HG02678 (cell line): ENCODE data around the gene ABCA1.
"Not testable (repeated sequence)": the region's sequence is repeated elsewhere in the genome, so short reads cannot be mapped to it uniquely, and the experiment has no call there.

Experiments used
- ATAC-seq: cut with Tn5 transposase; IDR thresholded peaks from one replicate; pipeline ENCODE4 v1.9.1; 2021; ENCODE audit warnings: mild to moderate bottlenecking, moderate library complexity; ENCODE audit not compliant: unreplicated experiment

The ABCA1 gene, protein sequence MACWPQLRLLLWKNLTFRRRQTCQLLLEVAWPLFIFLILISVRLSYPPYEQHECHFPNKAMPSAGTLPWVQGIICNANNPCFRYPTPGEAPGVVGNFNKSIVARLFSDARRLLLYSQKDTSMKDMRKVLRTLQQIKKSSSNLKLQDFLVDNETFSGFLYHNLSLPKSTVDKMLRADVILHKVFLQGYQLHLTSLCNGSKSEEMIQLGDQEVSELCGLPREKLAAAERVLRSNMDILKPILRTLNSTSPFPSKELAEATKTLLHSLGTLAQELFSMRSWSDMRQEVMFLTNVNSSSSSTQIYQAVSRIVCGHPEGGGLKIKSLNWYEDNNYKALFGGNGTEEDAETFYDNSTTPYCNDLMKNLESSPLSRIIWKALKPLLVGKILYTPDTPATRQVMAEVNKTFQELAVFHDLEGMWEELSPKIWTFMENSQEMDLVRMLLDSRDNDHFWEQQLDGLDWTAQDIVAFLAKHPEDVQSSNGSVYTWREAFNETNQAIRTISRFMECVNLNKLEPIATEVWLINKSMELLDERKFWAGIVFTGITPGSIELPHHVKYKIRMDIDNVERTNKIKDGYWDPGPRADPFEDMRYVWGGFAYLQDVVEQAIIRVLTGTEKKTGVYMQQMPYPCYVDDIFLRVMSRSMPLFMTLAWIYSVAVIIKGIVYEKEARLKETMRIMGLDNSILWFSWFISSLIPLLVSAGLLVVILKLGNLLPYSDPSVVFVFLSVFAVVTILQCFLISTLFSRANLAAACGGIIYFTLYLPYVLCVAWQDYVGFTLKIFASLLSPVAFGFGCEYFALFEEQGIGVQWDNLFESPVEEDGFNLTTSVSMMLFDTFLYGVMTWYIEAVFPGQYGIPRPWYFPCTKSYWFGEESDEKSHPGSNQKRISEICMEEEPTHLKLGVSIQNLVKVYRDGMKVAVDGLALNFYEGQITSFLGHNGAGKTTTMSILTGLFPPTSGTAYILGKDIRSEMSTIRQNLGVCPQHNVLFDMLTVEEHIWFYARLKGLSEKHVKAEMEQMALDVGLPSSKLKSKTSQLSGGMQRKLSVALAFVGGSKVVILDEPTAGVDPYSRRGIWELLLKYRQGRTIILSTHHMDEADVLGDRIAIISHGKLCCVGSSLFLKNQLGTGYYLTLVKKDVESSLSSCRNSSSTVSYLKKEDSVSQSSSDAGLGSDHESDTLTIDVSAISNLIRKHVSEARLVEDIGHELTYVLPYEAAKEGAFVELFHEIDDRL (N-terminal part only)

GRCh38 chr9:104927912-104928740 is at the start of gene ABCA1:
ABCA1 (minus strand) TSS chr9:104928155; CDS start chr9:104903679, 24,476 bp downstream.
- no peak for ATAC-seq

- ATAC-seq = no peak
Measured at GRCh38 chr9:104977580-104977979, 49.6 kb upstream of the ABCA1 start.

- ATAC-seq = no peak
Measured at GRCh38 chr9:104977168-104977567, 49.2 kb upstream of the ABCA1 start.

DNA sequence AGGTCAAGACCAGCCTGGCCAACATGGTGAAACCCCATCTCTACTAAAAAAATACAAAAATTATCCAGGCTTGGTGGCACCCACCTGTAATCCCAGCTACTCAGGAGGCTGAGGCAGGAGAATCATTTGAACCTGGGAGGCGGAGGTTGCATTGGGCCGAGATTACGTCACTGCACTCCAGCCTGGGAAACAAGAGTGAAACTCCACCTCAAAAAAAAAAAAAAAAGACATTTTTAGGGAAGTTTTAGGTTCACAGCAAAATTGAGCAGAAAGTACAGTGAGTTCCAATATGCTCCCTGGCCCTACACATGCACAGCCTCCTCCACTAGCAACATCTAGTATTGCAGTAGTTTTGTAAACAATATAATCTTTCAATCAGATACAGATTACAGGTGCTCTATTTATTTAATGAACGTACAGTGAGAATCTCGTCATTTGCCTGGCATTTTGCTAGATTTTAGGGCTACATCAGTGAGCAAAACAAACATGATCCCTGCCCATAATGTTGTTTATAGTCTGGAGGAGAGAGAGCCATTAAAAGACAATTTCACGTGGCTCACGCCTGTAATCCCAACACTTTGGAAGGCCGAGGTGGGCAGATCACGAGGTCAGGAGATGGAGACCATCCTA is 48.1 kb upstream of the ABCA1 start:
- not testable (repeated sequence) for ATAC-seq

DNA sequence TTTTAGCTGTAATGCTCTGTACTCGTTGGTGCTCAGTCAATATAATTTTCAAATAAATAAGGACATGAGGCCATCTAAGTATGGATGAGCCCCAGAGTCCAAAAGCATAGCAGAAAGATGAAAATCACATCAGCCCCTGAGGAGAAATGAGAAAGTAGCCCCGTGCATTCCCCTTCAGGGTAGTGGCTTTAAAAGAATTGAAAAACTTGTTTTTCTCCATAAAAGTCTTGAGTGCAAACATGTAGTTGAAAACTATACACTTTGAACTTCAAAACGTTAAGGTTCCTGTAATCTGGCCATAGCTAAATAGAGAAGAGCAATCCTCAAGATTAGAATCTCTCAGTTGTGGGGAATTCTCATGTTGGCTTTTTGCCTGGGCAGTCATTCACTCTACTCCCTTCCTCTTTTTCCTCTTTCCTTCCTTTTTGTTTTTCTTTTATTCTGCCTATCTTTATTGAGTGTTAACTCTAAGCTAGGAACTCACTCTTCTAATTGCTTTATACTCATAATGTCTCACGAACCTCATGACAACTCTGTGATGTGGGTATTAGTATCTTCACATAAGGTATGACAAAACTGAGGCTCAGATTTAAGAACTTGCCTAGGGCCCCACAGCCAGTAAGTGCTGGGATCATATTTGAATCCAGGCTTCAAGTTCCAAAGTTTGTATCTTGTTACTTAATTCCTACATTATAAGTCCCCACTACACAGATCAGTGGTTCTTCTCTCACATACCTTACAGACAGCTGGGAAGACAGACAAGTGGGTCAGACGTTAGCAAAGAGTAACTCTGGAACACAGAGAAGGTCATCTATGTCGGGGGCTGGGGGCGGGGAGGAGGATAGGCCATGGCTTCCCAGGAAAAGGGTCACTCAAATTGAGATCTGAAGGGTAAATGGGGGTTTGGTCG is 46.4 kb upstream of the ABCA1 start:
- ATAC-seq = no peak

GRCh38 chr9:104972242-104972866 is 44.4 kb upstream of the ABCA1 start:
- ATAC-seq = no peak

GRCh38 chr9:104971511-104971910 is 43.6 kb upstream of the ABCA1 start:
- ATAC-seq = no peak

DNA sequence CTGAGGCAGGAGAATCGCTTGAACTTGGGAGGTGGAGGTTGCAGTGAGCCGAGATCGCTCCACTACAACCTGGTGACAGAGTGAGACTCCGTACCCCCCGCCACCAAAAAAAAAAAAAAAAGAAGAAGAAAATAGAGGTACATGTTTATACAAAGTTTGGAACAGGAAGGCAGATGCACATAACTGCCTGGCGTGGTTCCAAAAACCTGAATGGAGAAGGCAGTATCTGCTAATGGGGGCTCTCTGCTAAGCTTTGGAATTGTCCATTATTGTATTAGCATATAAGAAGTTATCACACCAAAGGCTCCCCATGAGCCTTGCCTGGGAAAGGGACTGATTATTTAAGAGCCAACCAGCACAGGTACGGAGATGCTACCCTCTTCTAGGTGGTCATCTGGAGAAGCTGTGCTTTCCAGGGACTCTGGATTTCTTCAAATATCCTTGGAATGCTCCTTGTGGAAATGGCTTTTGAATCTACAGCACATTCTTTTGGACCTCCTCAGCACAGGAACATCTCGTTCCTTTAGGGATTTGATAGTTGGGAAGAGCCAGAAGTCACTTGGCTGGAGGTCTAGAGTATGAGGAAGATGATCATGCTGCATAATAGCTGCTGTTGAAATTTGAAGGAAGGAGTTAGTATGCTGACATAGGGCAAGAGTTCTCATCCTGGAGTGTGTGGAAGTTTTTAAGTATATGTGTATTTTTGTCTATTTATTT is 42.5 kb upstream of the ABCA1 start:
- no peak for ATAC-seq

DNA sequence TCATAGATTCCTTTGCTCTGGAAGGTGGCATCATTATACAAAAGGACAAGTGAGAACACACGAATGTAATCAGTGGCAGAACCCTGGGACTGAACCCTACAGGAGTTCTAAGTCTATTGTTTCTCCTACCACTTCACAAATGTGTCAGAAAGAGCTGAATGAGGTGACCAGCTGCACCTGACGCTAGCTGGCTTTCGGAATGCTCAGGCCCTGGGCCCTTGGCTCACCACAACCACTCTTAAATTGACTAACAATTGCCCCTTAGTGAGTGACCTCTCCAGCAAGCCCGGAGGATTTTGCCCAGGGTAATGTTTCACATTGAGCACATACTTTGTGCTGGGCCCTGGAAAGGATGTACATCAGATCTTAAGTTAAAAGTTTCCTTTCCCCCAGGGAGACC is 41.2 kb upstream of the ABCA1 start:
- ATAC-seq = no peak

GRCh38 chr9:104968025-104968982 is 40.3 kb upstream of the ABCA1 start:
- peak; percentile 100 for ATAC-seq

DNA sequence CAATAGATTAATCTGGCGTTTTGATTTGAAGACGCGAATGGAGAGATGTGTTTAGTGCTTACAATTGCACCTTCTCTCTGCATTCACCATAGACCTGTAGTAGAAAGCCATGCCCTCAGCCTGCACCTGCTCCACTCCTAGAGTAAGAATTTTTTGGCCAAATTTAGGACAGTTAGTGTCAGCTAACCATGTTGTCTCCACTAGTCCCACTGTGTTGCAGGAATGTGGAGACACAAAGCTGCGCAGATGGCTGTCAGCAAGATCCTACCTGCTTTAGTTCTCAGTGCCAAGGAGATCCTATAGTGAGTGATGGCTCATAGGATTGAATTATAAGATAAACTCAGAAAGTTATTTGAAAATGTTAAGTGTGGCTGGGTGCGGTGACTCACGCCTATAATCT is 35.1 kb upstream of the ABCA1 start:
- no peak for ATAC-seq

- ATAC-seq = no peak
Measured at GRCh38 chr9:104961701-104962359, 33.9 kb upstream of the ABCA1 start.

DNA sequence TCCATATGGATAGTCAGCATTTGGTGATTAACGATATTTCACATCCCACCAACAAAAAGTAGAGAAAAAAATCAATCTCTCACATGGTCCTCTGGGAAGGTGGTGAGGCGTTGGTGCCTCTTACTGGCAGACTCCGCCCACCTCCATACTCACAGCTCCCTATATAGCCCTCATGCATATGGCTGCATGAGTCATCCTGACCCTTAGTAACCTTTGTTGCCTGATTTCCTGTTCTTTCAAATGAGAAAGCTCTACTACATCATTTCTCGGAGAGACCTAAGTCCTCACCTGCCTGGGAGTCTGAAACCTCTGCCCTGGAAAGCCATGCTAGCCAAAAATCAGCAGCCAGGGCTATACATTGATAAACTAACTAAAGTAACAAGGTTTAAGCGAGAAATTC is 33.3 kb upstream of the ABCA1 start:
- peak; percentile 53 for ATAC-seq

- no peak for ATAC-seq
Measured at GRCh38 chr9:104960662-104961061, 32.7 kb upstream of the ABCA1 start.

DNA sequence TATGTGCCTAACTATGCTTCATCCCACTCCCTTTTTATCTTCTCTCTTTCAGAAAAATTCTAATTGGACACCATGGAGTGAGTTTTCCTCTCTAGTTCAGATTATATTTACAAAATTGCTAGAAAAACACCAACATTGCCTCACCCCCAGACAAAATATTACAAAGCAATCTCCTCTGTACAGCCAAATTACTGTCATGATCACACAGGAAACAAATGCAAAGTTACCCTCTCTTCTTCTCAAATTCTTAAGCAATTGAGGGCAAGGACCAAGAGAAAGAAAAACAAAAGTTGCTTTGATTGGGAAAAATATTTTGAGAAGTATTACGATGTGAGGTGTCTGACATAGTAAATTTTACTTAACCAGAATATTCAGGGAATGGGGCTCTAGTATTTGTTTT is 30.8 kb upstream of the ABCA1 start:
- ATAC-seq = no peak

DNA sequence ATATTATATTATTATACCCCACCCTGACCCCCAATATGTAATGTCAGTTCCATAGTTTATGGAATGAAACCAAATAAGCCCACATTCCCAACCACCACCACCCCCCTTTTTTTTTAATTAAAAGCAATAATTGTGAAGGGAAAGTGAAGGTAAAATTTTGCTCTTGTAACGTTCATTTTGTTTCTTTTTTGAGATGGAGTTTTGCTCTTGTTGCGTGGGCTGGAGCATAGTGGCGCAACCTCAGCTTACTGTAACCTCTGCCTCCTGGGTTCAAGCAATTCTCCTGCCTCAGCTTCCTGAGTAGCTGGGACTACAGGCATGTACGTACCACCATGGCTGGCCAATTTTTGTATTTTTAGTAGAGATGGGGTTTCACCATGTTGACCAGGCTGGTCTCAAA is 30.1 kb upstream of the ABCA1 start:
- not testable (repeated sequence) for ATAC-seq
